LHCN-M2 (cell line): Measurements from ENCODE around the gene UFM1. TPM values are rescaled to one million over a fixed set of nuclear protein-coding genes. Genes with fewer than 3 reads are reported as not detected.
"Not testable (repeated sequence)": the region's sequence is repeated elsewhere in the genome, so short reads cannot be mapped to it uniquely, and the experiment has no call there.

ENCODE experiments used
- DNase-seq: peaks from one replicate; pipeline ENCODE4 v3.0.0-alpha.2; 2012; ENCODE audit warnings: low read depth
- total RNA-seq: library from RNA; depleted of rRNA; stranded (reverse); fragments of >200 nt; gene quantifications from 2 replicates; pipeline ENCODE4 v1.2.3, GENCODE V29; 2014

UFM1 gene
- total RNA-seq, 1 experiment from 2014 or later, result 69.7 TPM

- DNase-seq, result no peak
Measured at GRCh38 chr13:38365661-38366060, 16.0 kb downstream of the UFM1 start.

DNA sequence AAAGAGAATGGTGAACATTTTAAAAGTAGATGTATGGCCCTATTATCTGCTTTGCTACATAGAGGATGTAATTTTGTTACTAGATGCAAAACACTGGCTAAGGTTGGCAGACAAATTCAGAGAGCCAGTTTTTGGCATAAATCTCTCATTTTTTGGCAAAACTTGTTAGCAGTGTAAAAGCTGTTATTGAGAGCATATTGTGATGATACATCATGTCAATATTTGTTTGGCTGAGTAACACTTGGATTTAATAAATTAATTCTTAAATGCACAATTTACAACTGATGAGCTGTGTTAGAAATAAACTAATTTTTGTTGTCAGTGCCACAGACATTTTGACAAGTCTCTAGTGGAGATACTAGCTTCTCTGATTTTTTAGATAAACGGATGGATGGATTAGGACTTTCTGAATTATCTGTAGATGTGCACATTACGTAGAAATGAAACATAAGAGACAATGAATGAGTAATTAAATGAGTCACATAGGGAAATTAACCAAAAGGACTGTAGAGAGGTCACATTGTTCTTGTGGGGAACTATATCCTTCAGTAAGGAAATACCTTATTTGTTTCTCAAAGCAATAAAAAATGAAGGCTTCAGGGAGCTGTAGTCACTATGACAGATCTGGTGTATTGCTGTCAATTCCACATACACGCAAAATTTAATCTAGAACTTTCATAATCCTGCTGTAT is 17.4 kb downstream of the UFM1 start:
- peak; percentile 73 for DNase-seq

GRCh38 chr13:38369058-38369457 is 19.4 kb downstream of the UFM1 start:
- no peak for DNase-seq

- not testable (repeated sequence) for DNase-seq
Measured at GRCh38 chr13:38370096-38370495, 20.4 kb downstream of the UFM1 start.

GRCh38 chr13:38372820-38373383 is 23.3 kb downstream of the UFM1 start:
- no peak for DNase-seq

DNA sequence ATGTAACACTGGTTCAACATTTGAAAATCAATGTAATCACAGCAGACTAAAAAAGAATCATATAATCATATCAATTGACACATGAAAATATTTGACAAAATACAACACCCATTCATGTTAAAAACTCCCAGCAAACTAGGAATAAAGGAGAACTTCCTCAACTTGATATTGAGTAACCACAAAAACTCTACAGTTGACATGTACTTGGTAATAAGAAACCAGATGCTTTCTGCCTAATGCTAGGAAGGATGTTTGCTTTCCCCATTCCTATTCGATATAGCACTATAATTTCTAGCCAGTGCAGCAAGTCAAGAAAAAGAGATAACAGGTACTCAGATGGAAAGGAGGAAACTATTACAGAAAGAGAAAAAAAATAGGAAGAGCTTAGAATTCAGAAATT is 26.9 kb downstream of the UFM1 start:
- no peak for DNase-seq

- no peak for DNase-seq
Measured at GRCh38 chr13:38381890-38382289, 32.2 kb downstream of the UFM1 start.

GRCh38 chr13:38382946-38383345 is 33.3 kb downstream of the UFM1 start:
- no peak for DNase-seq

- no peak for DNase-seq
Measured at GRCh38 chr13:38384171-38384570, 34.5 kb downstream of the UFM1 start.

DNA sequence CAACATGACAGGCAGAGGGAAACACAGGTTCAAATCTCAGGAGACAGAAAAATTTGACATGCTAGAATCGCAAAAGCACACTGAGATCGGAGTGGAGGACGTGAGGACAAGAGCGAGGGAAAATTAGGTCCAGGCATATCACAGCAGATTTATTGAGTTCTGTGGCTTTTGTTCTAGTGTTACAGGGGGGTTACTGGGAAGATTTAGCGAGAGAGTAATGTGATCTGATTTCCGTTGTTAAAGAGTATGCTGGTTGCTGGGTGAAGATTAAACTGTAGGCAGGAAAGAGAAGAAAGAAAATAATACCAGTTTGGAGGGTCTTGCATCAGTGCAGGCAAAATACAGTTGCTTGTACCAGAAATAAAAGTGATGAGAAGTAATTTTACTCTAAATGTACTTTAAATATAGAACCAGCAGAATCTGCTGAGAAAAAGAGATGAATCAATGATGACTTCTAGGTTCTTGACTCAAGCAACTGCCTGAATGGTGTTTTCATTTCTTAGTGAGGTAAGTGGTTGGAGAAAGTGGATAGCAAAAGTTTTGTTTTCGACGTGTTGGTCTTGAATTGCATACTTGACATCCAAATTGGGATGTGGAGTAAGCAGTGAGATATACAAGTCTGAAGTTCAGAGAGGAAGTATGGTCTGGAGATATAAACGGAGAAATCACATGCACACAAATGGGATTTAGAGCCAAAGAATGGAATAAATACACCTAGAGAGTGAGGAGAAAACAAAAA is 35.7 kb downstream of the UFM1 start:
- no peak for DNase-seq

DNA sequence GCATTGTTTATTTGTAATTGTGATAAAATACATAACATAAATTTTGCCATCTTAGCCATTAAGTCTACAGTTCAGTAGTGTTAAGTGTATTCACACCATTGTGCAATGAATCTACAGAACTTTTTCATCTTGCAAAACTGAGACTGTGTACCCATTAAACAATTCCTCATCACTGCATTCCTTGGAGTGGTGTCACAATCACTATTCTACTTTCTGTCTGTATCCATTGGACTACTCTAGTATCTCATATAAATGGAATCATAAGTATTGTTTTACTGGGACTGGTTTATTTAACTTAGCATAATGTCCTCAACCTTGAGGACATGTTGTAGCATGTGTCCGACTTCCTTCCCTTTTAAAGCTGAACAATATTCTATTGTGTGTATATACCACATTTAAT is 36.8 kb downstream of the UFM1 start:
- DNase-seq, result no peak

- no peak for DNase-seq
Measured at GRCh38 chr13:38391341-38391740, 41.7 kb downstream of the UFM1 start.

GRCh38 chr13:38394777-38395496 is 45.3 kb downstream of the UFM1 start:
- peak; percentile 64 for DNase-seq

DNA sequence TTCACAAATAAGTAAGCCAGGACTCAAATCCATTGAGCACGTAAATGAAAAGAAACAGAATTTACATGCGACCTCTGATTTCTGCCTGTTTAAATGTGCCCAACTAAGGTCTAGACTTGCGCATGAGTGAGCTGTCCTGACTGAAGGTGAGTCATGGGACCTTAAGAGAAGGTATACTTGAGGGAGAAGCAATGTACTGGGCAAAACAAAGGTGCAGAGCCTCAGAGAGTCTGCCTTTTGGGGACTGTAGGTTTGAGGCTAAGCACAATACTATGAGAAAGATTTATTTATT is 45.8 kb downstream of the UFM1 start:
- DNase-seq, result no peak

GRCh38 chr13:38398711-38399493 is 49.3 kb downstream of the UFM1 start:
- peak; percentile 92 for DNase-seq

GRCh38 chr13:38399535-38399934 is 49.9 kb downstream of the UFM1 start:
- DNase-seq, result no peak

DNA sequence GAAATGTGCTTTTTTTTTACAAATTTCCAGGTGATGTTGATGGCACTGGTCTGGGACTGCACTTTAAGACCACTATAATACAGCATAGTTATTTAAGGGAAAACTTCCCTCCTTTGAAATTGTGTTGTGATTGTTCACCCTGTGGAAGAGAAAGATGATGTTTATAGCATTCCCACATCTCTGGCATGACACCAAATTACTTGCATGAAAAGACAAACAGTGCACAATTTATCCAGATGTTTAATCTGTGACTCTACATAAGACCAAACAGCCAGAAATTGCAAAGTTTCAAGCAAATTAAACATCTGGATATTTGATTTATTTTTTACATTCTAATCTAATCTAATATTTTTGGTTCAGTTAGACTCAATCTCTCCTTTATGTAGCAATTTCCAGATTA is 51.6 kb downstream of the UFM1 start:
- DNase-seq, result no peak

DNA sequence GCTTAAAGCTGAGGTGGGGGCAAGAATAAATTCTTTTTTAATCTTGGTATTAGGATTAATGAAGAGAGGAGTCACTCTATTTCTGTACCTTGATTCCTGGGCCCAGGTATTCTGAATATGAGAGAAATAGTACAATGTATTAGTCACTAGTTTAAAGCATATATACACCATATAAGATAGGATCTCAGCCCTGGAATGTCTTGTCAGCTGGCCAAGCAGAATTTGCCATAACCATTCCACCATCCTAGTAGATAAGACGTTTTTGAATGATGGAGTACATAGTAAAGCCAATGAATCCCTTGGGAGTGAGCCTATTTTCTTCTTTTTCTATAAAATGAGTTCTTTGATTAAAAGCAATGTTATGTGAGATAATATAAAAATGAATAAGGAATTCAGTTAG is 55.6 kb downstream of the UFM1 start:
- DNase-seq, result no peak

DNA sequence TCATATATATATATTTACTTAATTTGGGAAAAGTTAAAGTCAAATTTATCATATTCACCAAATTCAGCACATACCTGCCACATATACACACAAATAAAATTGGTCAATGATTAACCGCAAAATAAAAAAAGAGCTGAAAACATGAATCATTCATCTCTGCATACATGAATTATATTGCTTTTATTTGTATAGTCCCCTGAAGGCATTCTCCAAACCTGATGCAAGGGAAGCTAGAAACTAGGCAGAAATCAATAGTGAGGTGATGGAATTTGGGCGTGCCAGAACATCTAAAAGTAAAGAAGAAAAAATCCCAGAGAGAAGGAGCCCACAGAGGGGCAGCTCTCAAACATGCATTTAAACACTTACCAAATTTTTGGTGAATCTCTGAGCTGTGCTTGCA is 60.1 kb downstream of the UFM1 start:
- no peak for DNase-seq

DNA sequence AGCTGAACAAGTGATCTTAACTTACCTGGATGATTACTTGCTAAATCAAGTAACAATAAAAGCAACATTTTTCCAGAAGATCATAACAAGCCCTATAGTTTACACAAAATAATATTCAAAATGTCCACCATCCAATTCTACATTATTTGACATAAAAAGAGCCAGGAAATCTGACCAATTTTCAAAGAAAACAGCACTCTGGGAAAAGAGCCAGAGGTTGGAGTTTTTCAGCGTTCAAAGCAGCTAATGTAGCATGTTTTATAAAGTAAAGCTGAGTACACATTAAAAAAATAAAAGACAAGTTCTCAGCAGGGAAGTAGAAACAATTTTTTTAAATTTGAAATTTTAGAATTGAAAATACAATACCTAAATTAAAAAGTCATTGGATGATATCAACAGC is 62.6 kb downstream of the UFM1 start:
- DNase-seq, result no peak
